H9 (cell line): ENCODE data around the gene PTPRN2. TPM values are rescaled to one million over a fixed set of nuclear protein-coding genes. Genes with fewer than 3 reads are reported as not detected.

Experiments
- DNase-seq: peaks from one replicate; pipeline ENCODE4 v3.0.0-alpha.2; 2017
- H2AFZ ChIP-seq: one replicate; pipeline ENCODE4 v1.6.1; 2013; ENCODE audit warnings: mild to moderate bottlenecking, low read length, control low read depth, moderate library complexity
- H2AK5ac ChIP-seq: 2 replicates; pipeline ENCODE4 v1.6.1; 2013; ENCODE audit warnings: low read length, control low read depth, mixed read lengths; ENCODE audit not compliant: insufficient read length
- H2BK120ac ChIP-seq: one replicate; pipeline ENCODE4 v1.6.1; 2013; ENCODE audit warnings: low read depth, mild to moderate bottlenecking, low read length, control low read depth, inconsistent platforms; ENCODE audit not compliant: poor library complexity, severe bottlenecking
- H2BK12ac ChIP-seq: 2 replicates; pipeline ENCODE4 v1.6.1; 2013; ENCODE audit warnings: low read length, control low read depth, mixed read lengths, low read depth; ENCODE audit not compliant: insufficient read length
- H2BK15ac ChIP-seq: 2 replicates; pipeline ENCODE4 v1.6.1; 2013; ENCODE audit warnings: low read depth, low read length, control low read depth
- H2BK20ac ChIP-seq: one replicate; pipeline ENCODE4 v1.6.1; 2013; ENCODE audit warnings: low read depth, mild to moderate bottlenecking, low read length, control low read depth, inconsistent platforms; ENCODE audit not compliant: poor library complexity, severe bottlenecking
- H2BK5ac ChIP-seq: 2 replicates; pipeline ENCODE4 v1.6.1; 2013; ENCODE audit warnings: low read length, control low read depth, mixed read lengths; ENCODE audit not compliant: insufficient read length
- H3K14ac ChIP-seq: 2 replicates; pipeline ENCODE4 v1.6.1; 2013; ENCODE audit warnings: low read length, control low read depth; ENCODE audit not compliant: insufficient read depth
- H3K18ac ChIP-seq: 2 replicates; pipeline ENCODE4 v1.6.1; 2013; ENCODE audit warnings: low read depth, mild to moderate bottlenecking, mixed read lengths, low read length, control low read depth; ENCODE audit not compliant: insufficient read length
- H3K23ac ChIP-seq: 2 replicates; pipeline ENCODE4 v1.6.1; 2013; ENCODE audit warnings: low read length, control low read depth, mixed read lengths, low read depth; ENCODE audit not compliant: insufficient read length
- H3K23me2 ChIP-seq: 2 replicates; pipeline ENCODE4 v1.6.1; 2013; ENCODE audit warnings: low read depth, mild to moderate bottlenecking, mixed read lengths, low read length, control low read depth; ENCODE audit not compliant: insufficient read length, poor library complexity, severe bottlenecking
- H3K27ac ChIP-seq: 2 replicates; pipeline ENCODE4 v1.5.1; 2013; ENCODE audit warnings: low read length, control low read depth, mixed read lengths, low read depth; ENCODE audit not compliant: insufficient read length
- H3K27me3 ChIP-seq: 2 replicates; pipeline ENCODE4 v1.6.1; 2013; ENCODE audit warnings: low read length, control low read depth, inconsistent platforms; ENCODE audit not compliant: insufficient read depth
- H3K4ac ChIP-seq: 2 replicates; pipeline ENCODE4 v1.6.1; 2013; ENCODE audit warnings: low read depth, mild to moderate bottlenecking, control low read depth, inconsistent platforms, low read length, moderate library complexity
- H3K4me1 ChIP-seq: 2 replicates; pipeline ENCODE4 v1.6.1; 2013; ENCODE audit warnings: low read length, control low read depth, inconsistent platforms; ENCODE audit not compliant: insufficient read depth
- H3K4me2 ChIP-seq: 2 replicates; pipeline ENCODE4 v1.6.1; 2013; ENCODE audit warnings: low read length, control low read depth, mixed read lengths; ENCODE audit not compliant: insufficient read length, insufficient read depth
- H3K56ac ChIP-seq: 2 replicates; pipeline ENCODE4 v1.6.1; 2013; ENCODE audit warnings: low read depth, mild to moderate bottlenecking, mixed read lengths, low read length, control low read depth; ENCODE audit not compliant: insufficient read length
- H3K79me1 ChIP-seq: 2 replicates; pipeline ENCODE4 v1.6.1; 2013; ENCODE audit warnings: low read depth, mild to moderate bottlenecking, moderate library complexity, low read length, control low read depth, inconsistent platforms; ENCODE audit not compliant: insufficient read depth, poor library complexity, severe bottlenecking
- H3K79me2 ChIP-seq: 2 replicates; pipeline ENCODE4 v1.6.1; 2013; ENCODE audit warnings: low read length, control low read depth, inconsistent platforms; ENCODE audit not compliant: insufficient read depth
- H3K9ac ChIP-seq: 2 replicates; pipeline ENCODE4 v1.6.1; 2013; ENCODE audit warnings: low read length, control low read depth, mixed read lengths; ENCODE audit not compliant: insufficient read length; ENCODE audit errors: extremely low read depth
- H3K9me3 ChIP-seq: one replicate; pipeline ENCODE4 v1.6.1; 2013; ENCODE audit warnings: low read depth, low read length, inconsistent platforms; ENCODE audit not compliant: control insufficient read depth
- H3T11ph ChIP-seq: one replicate; pipeline ENCODE4 v1.6.1; 2013; ENCODE audit warnings: mild to moderate bottlenecking, low read length, control low read depth, inconsistent platforms
- H4K20me1 ChIP-seq: one replicate; pipeline ENCODE4 v1.6.1; 2013; ENCODE audit not compliant: control insufficient read depth, insufficient read length, insufficient read depth
- H4K5ac ChIP-seq: 2 replicates; pipeline ENCODE4 v1.6.1; 2013; ENCODE audit warnings: low read depth, mild to moderate bottlenecking, mixed read lengths, low read length, control low read depth; ENCODE audit not compliant: insufficient read length
- H4K8ac ChIP-seq: replicated peaks from 2 replicates; pipeline ENCODE4 v1.6.1; 2013; ENCODE audit warnings: low read length, control low read depth, mixed read lengths, low read depth; ENCODE audit not compliant: insufficient read length
- H4K91ac ChIP-seq: 2 replicates; pipeline ENCODE4 v1.6.1; 2013; ENCODE audit warnings: low read depth, mild to moderate bottlenecking, moderate library complexity, mixed read lengths, low read length, control low read depth; ENCODE audit not compliant: insufficient read length
- H3K27ac Mint-ChIP-seq, 3 experiments: 2 replicates in 2 of 3; 3 replicates in 1 of 3; pipeline ENCODE4 v1.8.0; 2020 to 2021; ENCODE audit warnings: mixed read lengths in 3 of 3, mild to moderate bottlenecking in 1 of 3, moderate library complexity in 1 of 3
- H3K27me3 Mint-ChIP-seq: 2 replicates; pipeline ENCODE4 v1.8.0; 2021; ENCODE audit warnings: low read depth, mild to moderate bottlenecking, moderate library complexity, mixed read lengths
- H3K36me3 Mint-ChIP-seq, 3 experiments: 2 replicates in 2 of 3; 3 replicates in 1 of 3; pipeline ENCODE4 v1.8.0; 2020 to 2021; ENCODE audit warnings: low read depth in 3 of 3, mixed read lengths in 3 of 3; ENCODE audit not compliant: insufficient read depth in 1 of 3
- H3K4me1 Mint-ChIP-seq, 2 experiments: 2 replicates each; pipeline ENCODE4 v1.8.0; 2020; ENCODE audit warnings: mixed read lengths in 2 of 2
- H3K4me3 Mint-ChIP-seq, 2 experiments: 2 replicates in 1 of 2; 3 replicates in 1 of 2; pipeline ENCODE4 v1.8.0; 2020 to 2021; ENCODE audit warnings: mild to moderate bottlenecking in 2 of 2, mixed read lengths in 2 of 2, moderate library complexity in 1 of 2
- H3K9me3 Mint-ChIP-seq, 2 experiments: 2 replicates in 1 of 2; 3 replicates in 1 of 2; pipeline ENCODE4 v1.8.0; 2020; ENCODE audit warnings: mild to moderate bottlenecking in 2 of 2, mixed read lengths in 2 of 2, moderate library complexity in 1 of 2
- CTCF ChIP-seq: fragments of 200-600 bp; sonication (generic); conservative IDR thresholded peaks from 3 replicates; pipeline ENCODE4 v1.8.0; 2021; ENCODE audit warnings: antibody characterized with exemption, mild to moderate bottlenecking
- WGBS: extraction: QIAGEN DNeasy Blood & Tissue Kit; methylation state at CpG from one replicate; pipeline ENCODE4 v1.1.7; 2013; ENCODE audit warnings: missing lambda C conversion rate, low lambda C conversion rate, mixed read lengths; ENCODE audit not compliant: insufficient read length; ENCODE audit errors: extremely low coverage; 5-methylcytosine and 5-hydroxymethylcytosine counted together
- total RNA-seq: library from RNA; stranded (reverse); gene quantifications from 2 replicates; pipeline ENCODE4 v1.2.1, GENCODE V29; 2021

The PTPRN2 gene
- total RNA-seq, 1 experiment from 2014 or later, result 5.2 TPM

GRCh38 chr7:158302274-158303070 lies 285.2 kb downstream of the PTPRN2 start:
- Histone ChIP-seq H4K91ac (no peak overlapping the region), H3K27ac (no peak overlapping the region), H4K5ac (no peak overlapping the region), H3K79me2 (no peaks in the 10 kb centered on the region), H3K14ac (peak overlapping the region; percentile 64; the same call in 1 of the 2 replicates), H3K9me3 (peaks cover 2% of the 10 kb centered on the region), H2BK20ac (no peak overlapping the region), H3K4me2 (no peak overlapping the region), H2BK12ac (no peak overlapping the region), H2BK5ac (no peak overlapping the region), H2BK15ac (no peak overlapping the region; the same call in 1 of the 2 replicates), H2AK5ac (no peak overlapping the region), H4K20me1 (no peaks in the 10 kb centered on the region), H3K4ac (no peak overlapping the region), H3K4me1 (peaks cover 6% of the 10 kb centered on the region; the same call in 1 of the 2 replicates), H3K23me2 (no peaks in the 10 kb centered on the region), H3K18ac (no peak overlapping the region), H3K79me1 (no peaks in the 10 kb centered on the region), H3K27me3 (no peaks in the 10 kb centered on the region), H3K23ac (no peak overlapping the region), H3K56ac (no peak overlapping the region), H3K9ac (no peak overlapping the region), H3T11ph (no peak overlapping the region), H2BK120ac (no peak overlapping the region), H2AFZ (no peak overlapping the region), H4K8ac (peak overlapping the region; percentile 44)
- peaks cover 14 to 19% of the 10 kb centered on the region in 2 experiments for H3K9me3 Mint-ChIP-seq
- no peak for TF ChIP-seq CTCF
- H3K36me3 Mint-ChIP-seq, result peaks cover 8 to 13% (median 8%) of the 10 kb centered on the region in 3 experiments
- no peak overlapping the region for H3K4me3 Mint-ChIP-seq
- H3K27ac Mint-ChIP-seq, result peak overlapping the region in 1 of 3 experiments; percentile 62; a peak in 2 of 7 replicates
- H3K4me1 Mint-ChIP-seq, result peaks cover 59 to 66% of the 10 kb centered on the region in 2 experiments
- DNase-seq, result peak; percentile 17
- H3K27me3 Mint-ChIP-seq, result no peaks in the 10 kb centered on the region
- no CpG with 5 or more reads among the region's 14 CpGs for WGBS
